ENCODE measurements around the gene MYL2.

DNA sequence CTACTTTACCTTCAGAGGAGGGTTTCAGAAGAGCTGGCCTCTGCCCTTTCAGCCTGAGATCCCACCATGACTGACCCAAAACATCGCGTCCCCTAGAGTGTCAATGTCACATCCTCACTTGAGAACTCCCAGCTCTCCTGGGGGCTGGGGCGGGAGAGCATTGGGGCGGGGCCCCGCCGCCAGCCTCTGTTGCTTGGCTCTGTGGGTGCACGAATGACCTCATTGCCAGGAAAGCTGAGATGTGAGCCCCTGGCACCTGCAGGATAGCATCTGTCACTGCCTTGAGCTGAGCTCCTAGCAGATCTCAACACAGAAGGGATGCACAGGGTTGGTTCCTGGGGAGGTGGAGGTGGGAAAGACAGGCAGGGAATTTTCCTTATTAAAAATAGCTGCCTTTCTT, 20.6 kb upstream of the MYL2 start:
- TF ChIP-seq POLR2AphosphoS5 (IDR thresholded peaks at IDR 0.05; ENCODE audit: low read depth, low read length): no peak
- no peak for TF ChIP-seq CEBPB (IDR thresholded peaks at IDR 0.05; ENCODE audit: low read depth)
- TF ChIP-seq, protein P1, sequence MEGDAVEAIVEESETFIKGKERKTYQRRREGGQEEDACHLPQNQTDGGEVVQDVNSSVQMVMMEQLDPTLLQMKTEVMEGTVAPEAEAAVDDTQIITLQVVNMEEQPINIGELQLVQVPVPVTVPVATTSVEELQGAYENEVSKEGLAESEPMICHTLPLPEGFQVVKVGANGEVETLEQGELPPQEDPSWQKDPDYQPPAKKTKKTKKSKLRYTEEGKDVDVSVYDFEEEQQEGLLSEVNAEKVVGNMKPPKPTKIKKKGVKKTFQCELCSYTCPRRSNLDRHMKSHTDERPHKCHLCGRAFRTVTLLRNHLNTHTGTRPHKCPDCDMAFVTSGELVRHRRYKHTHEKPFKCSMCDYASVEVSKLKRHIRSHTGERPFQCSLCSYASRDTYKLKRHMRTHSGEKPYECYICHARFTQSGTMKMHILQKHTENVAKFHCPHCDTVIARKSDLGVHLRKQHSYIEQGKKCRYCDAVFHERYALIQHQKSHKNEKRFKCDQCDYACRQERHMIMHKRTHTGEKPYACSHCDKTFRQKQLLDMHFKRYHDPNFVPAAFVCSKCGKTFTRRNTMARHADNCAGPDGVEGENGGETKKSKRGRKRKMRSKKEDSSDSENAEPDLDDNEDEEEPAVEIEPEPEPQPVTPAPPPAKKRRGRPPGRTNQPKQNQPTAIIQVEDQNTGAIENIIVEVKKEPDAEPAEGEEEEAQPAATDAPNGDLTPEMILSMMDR (IDR thresholded peaks at IDR 0.05 in 2 of 3, conservative IDR thresholded peaks at IDR 0.05 in 1 of 3; ENCODE audit: borderline replicate concordance in 1 of 3, insufficient read depth in 1 of 3, low read depth in 2 of 3, low read length in 2 of 3): no peak
- no peak for TF ChIP-seq RAD21 (IDR thresholded peaks at IDR 0.05; ENCODE audit: low read depth)
- TF ChIP-seq ZNF274 (IDR thresholded peaks at IDR 0.05; ENCODE audit: low read depth, low read length): no peak
- TF ChIP-seq ZFX (IDR thresholded peaks at IDR 0.05): no peak
- TF ChIP-seq EZH2 (IDR thresholded peaks at IDR 0.05): no peak
- no peak for TF ChIP-seq MAX (IDR thresholded peaks at IDR 0.05)
- no peak for TF ChIP-seq SIN3A (IDR thresholded peaks at IDR 0.05; ENCODE audit: low read depth)
- TF ChIP-seq POLR2A (IDR thresholded peaks at IDR 0.05; ENCODE audit: borderline replicate concordance, extremely low read depth, insufficient read depth, insufficient read length): no peak
- TF ChIP-seq, protein P2, sequence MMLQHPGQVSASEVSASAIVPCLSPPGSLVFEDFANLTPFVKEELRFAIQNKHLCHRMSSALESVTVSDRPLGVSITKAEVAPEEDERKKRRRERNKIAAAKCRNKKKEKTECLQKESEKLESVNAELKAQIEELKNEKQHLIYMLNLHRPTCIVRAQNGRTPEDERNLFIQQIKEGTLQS (IDR thresholded peaks at IDR 0.05): no peak
- TF ChIP-seq EZH2phosphoT487 (IDR thresholded peaks at IDR 0.05; ENCODE audit: borderline replicate concordance): no peak
